Esophagus muscularis mucosa (tissue), 4 donors: ENCODE results near the gene S1PR1. TPM values are rescaled to one million over a fixed set of nuclear protein-coding genes. Genes with fewer than 3 reads are reported as not detected.
"Not testable (repeated sequence)": the region's sequence is repeated elsewhere in the genome, so short reads cannot be mapped to it uniquely, and the experiment has no call there.

ENCODE experiments used
- DNase-seq: peaks from one replicate; pipeline ENCODE4 v3.0.0-alpha.2; 2017; ENCODE audit errors: extremely low spot score
- H3K27ac ChIP-seq, 4 donors: fragments of 200-600 bp; sonication (generic); replicated peaks in 1 of 4; 1 replicate in 3 of 4; 2 replicates in 1 of 4; pipeline ENCODE4 v1.5.1; 2016 to 2019; ENCODE audit warnings: mild to moderate bottlenecking in 1 of 4
- H3K27me3 ChIP-seq, 4 donors: fragments of 200-600 bp; sonication (generic); one replicate each; pipeline versions ENCODE4 v1.5.1 to v1.6.0; 2016 to 2019
- H3K36me3 ChIP-seq, 4 donors: fragments of 200-600 bp; sonication (generic); one replicate each; pipeline ENCODE4 v1.5.1; 2016 to 2019
- H3K4me1 ChIP-seq, 4 donors: fragments of 200-600 bp; sonication (generic); one replicate each; pipeline ENCODE4 v1.5.1; 2016 to 2019
- H3K4me3 ChIP-seq, 4 donors: fragments of 200-600 bp; sonication (generic); 1 replicate in 2 of 4; 2 replicates in 2 of 4; pipeline ENCODE4 v1.5.1; 2016 to 2019; ENCODE audit warnings: mild to moderate bottlenecking in 4 of 4, moderate library complexity in 1 of 4
- H3K9me3 ChIP-seq, 4 donors: fragments of 200-600 bp; sonication (generic); 1 replicate in 3 of 4; 2 replicates in 1 of 4; pipeline ENCODE4 v1.5.1; 2016 to 2019
- EP300 ChIP-seq: sonication (generic); formaldehyde crosslinking; IDR thresholded peaks from one replicate; pipeline ENCODE4 v1.6.1; 2017; ENCODE audit warnings: antibody characterized with exemption
- POLR2A ChIP-seq: fragments of 450-650 bp; IDR thresholded peaks from one replicate; pipeline ENCODE4 v1.6.1; 2017; ENCODE audit warnings: antibody characterized with exemption, moderate library complexity, mild to moderate bottlenecking, low read depth
- POLR2AphosphoS5 ChIP-seq, 2 donors: sonication (generic); formaldehyde crosslinking; IDR thresholded peaks; one replicate each; pipeline ENCODE4 v1.6.1; 2017; ENCODE audit warnings: antibody characterized with exemption in 2 of 2
- WGBS: methylation state at CpG from one replicate; pipeline ENCODE4 v1.1.5; 2018; 5-methylcytosine and 5-hydroxymethylcytosine counted together
- intact Hi-C: fragments of 100-400 bp; cut with DNase I; formaldehyde crosslinking; loops from one replicate; pipeline ENCODE4 v1.15.1; 2023
- total RNA-seq, 4 donors: library from RNA; depleted of rRNA; stranded (reverse); fragments of >200 nt; gene quantifications; one replicate each; pipeline versions ENCODE4 v1.1.0 to v1.2.1, GENCODE V29; 2016
- TF ChIP-seq, protein P1 (sequence below), 3 experiments: fragments of 200-600 bp in 2 of 3; fragments of 450-650 bp in 1 of 3; sonication (generic) in 2 of 3; IDR thresholded peaks; one replicate each; pipeline ENCODE4 v1.5.1; 2017 to 2019; ENCODE audit warnings: antibody characterized with exemption in 3 of 3, mild to moderate bottlenecking in 2 of 3, moderate library complexity in 1 of 3

The S1PR1 gene
- total RNA-seq, 4 donors from 2014 or later, result 17.9 to 98.5 (median 77.4) TPM

DNA sequence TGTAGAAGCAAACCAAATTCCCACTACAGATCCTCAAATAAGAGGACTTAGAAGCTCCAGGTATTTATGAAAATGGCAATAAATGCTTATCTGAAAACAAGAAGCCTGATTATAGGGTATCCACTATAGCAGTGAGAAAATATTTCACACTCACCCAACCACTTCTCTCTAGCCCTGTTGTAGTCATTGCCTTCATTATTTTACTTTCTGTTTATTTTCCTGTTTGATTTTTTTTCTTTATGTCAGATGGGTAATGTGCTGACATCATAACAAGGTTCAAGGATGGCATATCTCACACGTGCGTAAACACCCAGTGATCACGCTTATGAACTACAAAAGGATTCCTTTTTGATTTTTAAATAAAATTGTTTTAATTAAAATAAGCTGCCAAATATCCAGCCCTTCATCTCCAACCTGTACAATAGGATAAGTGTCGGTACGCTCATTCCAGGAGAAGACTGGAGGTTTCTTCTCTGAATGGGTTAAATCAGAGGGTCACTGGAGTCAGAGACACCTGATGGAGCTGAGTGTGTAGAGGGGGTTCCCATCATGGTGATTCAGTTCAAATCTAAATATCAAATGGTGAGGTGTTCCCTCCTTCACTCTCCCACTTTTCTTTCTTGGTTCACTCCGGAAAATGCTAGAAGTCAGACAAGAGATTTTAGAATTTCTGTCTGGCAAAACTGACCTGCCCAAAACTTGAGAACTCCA, 8.2 kb upstream of the S1PR1 start:
- no peaks in the 10 kb centered on the region for H3K36me3 ChIP-seq
- intact Hi-C loops, result no loop called here
- TF ChIP-seq POLR2AphosphoS5 (IDR thresholded peaks at IDR 0.05), result no peak
- no peak for TF ChIP-seq EP300
- no peak for TF ChIP-seq POLR2A
- TF ChIP-seq, protein P1, sequence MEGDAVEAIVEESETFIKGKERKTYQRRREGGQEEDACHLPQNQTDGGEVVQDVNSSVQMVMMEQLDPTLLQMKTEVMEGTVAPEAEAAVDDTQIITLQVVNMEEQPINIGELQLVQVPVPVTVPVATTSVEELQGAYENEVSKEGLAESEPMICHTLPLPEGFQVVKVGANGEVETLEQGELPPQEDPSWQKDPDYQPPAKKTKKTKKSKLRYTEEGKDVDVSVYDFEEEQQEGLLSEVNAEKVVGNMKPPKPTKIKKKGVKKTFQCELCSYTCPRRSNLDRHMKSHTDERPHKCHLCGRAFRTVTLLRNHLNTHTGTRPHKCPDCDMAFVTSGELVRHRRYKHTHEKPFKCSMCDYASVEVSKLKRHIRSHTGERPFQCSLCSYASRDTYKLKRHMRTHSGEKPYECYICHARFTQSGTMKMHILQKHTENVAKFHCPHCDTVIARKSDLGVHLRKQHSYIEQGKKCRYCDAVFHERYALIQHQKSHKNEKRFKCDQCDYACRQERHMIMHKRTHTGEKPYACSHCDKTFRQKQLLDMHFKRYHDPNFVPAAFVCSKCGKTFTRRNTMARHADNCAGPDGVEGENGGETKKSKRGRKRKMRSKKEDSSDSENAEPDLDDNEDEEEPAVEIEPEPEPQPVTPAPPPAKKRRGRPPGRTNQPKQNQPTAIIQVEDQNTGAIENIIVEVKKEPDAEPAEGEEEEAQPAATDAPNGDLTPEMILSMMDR (IDR thresholded peaks at IDR 0.05), result no peak
- WGBS, result 89% methylated on average over 6 of the region's 6 CpGs
- H3K4me3 ChIP-seq, result no peak overlapping the region
- no peak overlapping the region for H3K27ac ChIP-seq
- no peaks in the 10 kb centered on the region for H3K27me3 ChIP-seq
- no peak for DNase-seq
- no peaks in the 10 kb centered on the region for H3K4me1 ChIP-seq
- no peaks in the 10 kb centered on the region for H3K9me3 ChIP-seq

DNA sequence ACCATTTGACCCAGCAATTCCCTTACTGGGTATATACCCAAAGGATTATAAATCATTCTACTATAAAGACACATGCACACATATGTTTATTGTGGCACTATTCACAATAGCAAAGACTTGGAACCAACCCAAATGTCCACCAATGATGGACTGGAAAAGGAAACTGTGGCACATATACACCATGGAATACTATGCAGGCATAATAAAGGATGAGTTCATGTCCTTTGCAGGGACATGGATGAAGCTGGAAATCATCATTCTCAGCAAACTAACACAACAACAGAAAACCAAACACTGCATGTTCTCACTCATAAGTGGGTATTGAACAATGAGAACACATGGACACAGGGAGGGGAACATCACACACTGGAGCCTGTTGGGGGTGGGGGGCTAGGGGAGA, 4.6 kb upstream of the S1PR1 start:
- H3K4me1 ChIP-seq, result peaks cover 7 to 16% (median 14%) of the 10 kb centered on the region in 4 donors
- H3K9me3 ChIP-seq, H3K27me3 ChIP-seq, intact Hi-C loops, H3K27ac ChIP-seq, H3K36me3 ChIP-seq, H3K4me3 ChIP-seq, DNase-seq: not testable (repeated sequence)

DNA sequence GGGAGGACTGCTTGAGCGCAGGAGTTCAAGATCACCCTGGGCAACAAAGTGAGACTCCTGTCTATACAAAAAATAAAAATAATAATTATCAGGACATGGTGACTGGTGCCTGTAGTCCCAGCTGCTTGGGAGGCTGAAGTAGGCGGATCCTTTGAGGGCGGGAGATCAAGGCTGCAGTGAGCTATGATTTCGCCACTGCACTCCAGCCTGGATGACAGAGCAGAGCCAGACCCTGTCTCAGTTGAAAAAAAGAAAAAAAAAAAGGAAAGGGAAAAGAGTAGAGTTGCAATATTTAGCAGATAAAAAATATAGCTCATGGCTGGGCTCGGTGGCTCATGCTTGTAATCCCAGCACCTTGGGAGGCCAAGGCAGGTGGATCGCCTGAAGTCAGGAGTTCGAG, 3.3 kb upstream of the S1PR1 start:
- no peak for DNase-seq
- intact Hi-C loops, result no loop called here
- WGBS, result 92% methylated on average over 7 of the region's 7 CpGs

DNA sequence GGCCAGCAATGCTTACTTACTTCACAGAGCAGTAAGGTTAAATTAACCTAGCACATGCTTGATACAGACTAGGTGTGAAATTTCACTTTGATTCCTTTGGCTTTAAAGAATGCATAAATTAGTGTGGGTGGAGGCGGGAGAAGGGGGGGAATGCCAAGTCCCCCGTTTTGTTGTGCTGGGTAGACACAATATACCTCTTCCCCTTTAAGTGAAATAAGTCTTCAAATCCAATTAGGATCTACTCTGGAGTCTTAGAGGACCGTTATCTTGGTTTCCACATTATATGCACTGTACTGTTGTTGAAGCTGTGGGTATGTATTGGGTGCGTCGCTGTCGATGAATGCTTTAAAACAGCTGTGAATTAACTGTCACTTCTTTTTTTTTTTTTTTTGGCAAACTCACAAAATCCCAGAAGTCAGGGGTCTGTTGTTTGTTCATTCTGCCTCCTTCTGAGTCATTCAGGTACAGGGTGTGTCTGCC, 1.6 kb upstream of the S1PR1 start:
- Histone ChIP-seq H3K36me3 (peaks cover 0 to 13% (median 11%) of the 10 kb centered on the region in 4 donors), H3K9me3 (no peaks in the 10 kb centered on the region), H3K4me3 (peak overlapping the region; percentile 65 to 85 (median 71)), H3K27ac (peak overlapping the region; percentile 82 to 87 (median 84)), H3K4me1 (peaks cover 17 to 36% (median 30%) of the 10 kb centered on the region in 4 donors), H3K27me3 (peaks cover 0 to 3% (median 0%) of the 10 kb centered on the region in 4 donors)
- 20% methylated on average over 6 of the region's 6 CpGs for WGBS
- no peak for TF ChIP-seq POLR2AphosphoS5 (IDR thresholded peaks at IDR 0.05)
- no peak for TF ChIP-seq EP300
- TF ChIP-seq, protein P1 (IDR thresholded peaks at IDR 0.05), result no peak
- TF ChIP-seq POLR2A, result no peak
- intact Hi-C loops, result loop anchor here (5.0 kb wide), 2 partner anchors 52 to 208 kb away; partner anchors contain the start of gene DPH5
- DNase-seq, result no peak

More for the DNA sequence above, 3.3 kb upstream of the S1PR1 start:
- Histone ChIP-seq H3K36me3 (no peaks in the 10 kb centered on the region), H3K27me3 (peaks cover 0 to 3% (median 0%) of the 10 kb centered on the region in 4 donors), H3K4me1 (peaks cover 13 to 29% (median 27%) of the 10 kb centered on the region in 4 donors), H3K27ac (no peak overlapping the region), H3K4me3 (no peak overlapping the region), H3K9me3 (no peaks in the 10 kb centered on the region)
- TF ChIP-seq POLR2A (no peak), EP300 (no peak), POLR2AphosphoS5 (IDR thresholded peaks at IDR 0.05) (no peak)
- TF ChIP-seq, protein P1 (IDR thresholded peaks at IDR 0.05), result no peak

DNA sequence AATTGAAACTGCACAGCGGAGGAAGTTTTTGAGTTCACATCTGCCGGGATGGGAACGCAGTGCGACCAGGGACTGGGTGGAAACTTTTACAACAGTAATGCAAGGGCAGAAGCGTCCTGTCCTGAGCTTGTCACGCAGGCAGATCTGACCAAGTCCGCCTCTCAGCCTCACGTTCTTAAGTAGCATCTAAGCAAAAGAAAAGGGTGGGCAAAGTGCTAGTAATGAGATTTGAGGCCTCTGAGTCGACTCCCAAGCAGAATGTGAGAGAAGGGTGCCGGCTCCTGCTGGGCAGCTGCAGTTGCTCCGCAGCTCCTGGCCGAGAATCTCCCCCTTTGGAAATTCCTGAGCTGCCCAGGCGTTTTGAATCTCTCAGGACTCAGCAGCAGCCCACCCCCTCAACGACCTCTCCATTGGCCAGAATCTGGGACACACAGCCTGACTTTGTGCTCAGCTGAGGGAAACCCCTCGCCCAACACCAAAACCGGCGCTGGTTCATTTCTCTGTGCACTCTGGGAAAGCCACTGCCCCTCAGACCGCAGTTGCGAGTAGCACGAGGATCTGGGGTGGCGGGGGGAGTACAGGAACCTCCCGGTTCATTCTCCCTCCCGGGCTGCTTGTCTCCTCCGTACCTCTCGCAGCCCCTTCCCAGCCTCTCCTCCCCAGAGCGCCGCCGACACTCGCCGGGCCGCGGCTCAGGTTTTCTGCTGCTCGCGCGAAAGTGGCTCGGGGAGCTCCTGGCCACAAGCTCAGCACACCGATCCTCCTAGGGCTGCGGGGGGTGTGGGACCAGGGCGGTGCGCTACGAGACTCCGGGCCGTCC, 913 bp upstream of the S1PR1 start:
- WGBS, result 1% methylated on average over 28 of the region's 43 CpGs
- no peaks in the 10 kb centered on the region for H3K9me3 ChIP-seq
- DNase-seq, result no peak

More for the DNA sequence above, 913 bp upstream of the S1PR1 start:
- Histone ChIP-seq H3K27ac (peak overlapping the region; percentile 82 to 87 (median 84)), H3K4me1 (peaks cover 17 to 36% (median 30%) of the 10 kb centered on the region in 4 donors), H3K4me3 (peak overlapping the region; percentile 65 to 85 (median 71)), H3K36me3 (peaks cover 0 to 20% (median 14%) of the 10 kb centered on the region in 4 donors), H3K27me3 (peaks cover 0 to 3% (median 0%) of the 10 kb centered on the region in 4 donors)
- intact Hi-C loops, result loop anchor here (5.0 kb wide), 2 partner anchors 51 to 209 kb away; partner anchors contain the start of gene DPH5
- TF ChIP-seq EP300, result no peak
- peak; percentile 60 to 72 for TF ChIP-seq POLR2AphosphoS5 (IDR thresholded peaks at IDR 0.05)
